HG02678 (cell line): ENCODE results near the gene PRDM11.

ENCODE experiments used
- ATAC-seq: cut with Tn5 transposase; IDR thresholded peaks from one replicate; pipeline ENCODE4 v1.9.1; 2021; ENCODE audit warnings: mild to moderate bottlenecking, moderate library complexity; ENCODE audit not compliant: unreplicated experiment

Gene PRDM11

DNA sequence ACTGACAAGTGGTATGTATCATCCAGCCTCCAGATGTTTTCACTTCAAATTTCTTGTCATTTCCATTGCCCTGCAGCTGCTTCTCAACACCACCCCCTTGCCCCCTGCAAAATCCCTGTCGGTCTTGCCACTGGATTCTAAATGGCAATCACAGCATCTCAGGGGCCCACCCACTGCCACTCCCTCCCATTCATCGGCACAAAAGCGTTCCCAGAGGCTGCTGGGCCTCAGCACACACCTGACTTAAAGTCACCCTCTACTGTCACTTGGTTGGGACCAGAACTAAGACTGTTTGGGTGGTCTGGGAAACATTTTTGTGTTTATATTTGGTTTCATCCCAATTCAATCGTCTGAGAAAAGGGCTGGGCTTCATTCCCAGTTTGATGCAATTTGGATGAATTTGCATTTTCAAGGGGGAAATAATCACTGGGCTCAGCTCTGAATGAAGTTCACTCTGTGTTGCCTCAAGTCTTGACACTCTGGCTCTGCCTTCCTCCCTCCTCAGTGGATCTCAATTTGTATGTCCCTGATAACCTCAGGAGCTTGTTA, 112.6 kb downstream of the PRDM11 start:
- no peak for ATAC-seq

DNA sequence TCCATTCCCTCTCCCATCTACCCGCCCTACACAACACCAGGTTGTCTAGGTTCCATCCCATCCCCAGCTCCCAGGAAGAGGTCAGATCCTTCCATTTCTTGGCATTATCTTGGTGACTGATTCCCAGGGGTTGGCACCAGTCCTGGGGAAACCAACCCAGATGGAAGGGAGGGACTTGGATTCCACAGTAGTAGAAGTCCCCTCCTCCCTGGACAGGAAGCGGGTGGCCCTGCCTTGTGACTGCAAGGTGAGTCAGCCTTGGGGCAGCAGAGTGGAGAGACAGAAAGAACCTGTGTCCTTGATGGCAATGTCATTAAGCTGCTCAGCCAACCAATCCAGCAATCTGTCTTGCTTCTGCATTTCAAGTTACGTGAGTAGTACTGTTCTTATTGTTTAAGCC, 113.2 kb downstream of the PRDM11 start:
- no peak for ATAC-seq

- ATAC-seq = no peak
These were observed 113.6 kb downstream of the PRDM11 start for GRCh38 chr11:45260071-45260470.

DNA sequence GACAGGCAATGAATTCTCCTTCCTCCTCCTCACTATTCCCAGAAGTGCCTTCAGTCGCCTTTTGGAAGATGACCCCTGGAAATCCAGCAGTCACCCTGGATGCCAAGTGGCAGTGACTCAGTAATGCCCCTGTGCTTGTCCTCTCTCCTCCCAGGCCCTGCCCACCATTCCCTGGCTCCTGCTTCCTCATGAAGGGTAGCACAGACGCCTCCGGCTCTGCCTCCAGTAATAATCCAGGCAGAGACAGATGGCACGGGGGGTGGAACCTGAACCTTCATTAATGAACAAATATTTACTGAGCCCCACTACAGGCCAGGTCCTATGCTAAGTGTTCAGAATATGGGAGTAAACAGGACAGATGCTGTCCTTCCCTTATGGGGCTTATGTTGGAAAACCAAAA, 116.5 kb downstream of the PRDM11 start:
- no peak for ATAC-seq

- ATAC-seq = no peak
These were observed 117.3 kb downstream of the PRDM11 start for GRCh38 chr11:45263773-45264172.

- no peak for ATAC-seq
These were observed 118.5 kb downstream of the PRDM11 start for GRCh38 chr11:45264839-45265515.

GRCh38 chr11:45265969-45266675, 119.7 kb downstream of the PRDM11 start:
- ATAC-seq = no peak

GRCh38 chr11:45266676-45267020, 120.2 kb downstream of the PRDM11 start:
- ATAC-seq = no peak

DNA sequence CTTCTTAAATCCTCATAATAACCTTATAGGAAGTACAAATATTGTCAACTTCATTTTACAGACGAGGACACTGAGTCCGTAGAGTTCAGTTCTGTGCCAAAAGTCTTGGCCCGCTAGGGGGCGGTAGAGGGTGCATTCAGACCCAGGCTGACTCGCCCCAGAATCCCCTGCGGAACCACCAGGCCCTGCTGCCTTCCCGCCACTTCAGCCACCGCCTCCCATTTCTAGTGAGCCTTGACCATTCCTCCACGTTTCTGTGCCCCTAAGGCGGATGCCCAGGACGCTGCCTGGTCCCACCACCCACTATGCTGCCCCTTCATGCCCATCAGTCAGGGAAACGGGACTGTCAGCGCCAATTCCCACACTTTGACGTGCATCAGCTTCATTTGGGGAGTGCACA, 120.6 kb downstream of the PRDM11 start:
- ATAC-seq = no peak

DNA sequence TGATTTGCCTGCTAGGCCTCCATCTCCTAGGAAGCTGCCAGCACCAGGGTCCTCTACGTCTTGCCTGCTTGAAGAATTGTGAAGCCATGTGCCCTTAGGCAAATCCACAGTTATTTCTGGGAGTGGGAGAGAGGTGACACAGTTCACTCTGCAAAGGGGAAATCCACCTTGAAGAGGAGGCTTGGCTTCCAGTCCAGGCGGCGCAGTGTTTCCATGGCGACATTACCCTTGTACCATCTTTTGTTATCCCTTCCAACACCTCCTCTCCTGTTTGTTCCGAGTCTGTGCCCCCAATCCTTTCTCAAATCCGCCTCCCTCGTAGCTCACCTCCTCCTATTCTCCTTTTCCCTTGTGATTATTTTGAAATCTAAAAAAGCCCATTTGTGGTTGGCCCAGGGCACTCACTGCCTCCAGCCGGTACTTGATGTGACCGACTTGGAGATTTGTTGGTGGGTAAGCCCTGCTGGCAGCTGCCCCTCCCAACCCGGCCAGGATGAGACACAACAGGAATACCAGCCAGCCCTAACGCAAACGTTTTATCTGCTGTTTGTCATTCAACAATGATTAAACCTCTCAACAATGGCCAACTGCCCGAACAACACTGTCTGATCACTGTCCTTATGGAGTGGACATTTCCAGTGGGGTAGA, 121.3 kb downstream of the PRDM11 start:
- ATAC-seq = no peak

- ATAC-seq = no peak
These were observed 123.2 kb downstream of the PRDM11 start for GRCh38 chr11:45269678-45270077.

- ATAC-seq = no peak
These were observed 124.7 kb downstream of the PRDM11 start for GRCh38 chr11:45270946-45271716.

- ATAC-seq = no peak
These were observed 126.3 kb downstream of the PRDM11 start for GRCh38 chr11:45272701-45273100.

GRCh38 chr11:45273509-45273908, 127.1 kb downstream of the PRDM11 start:
- no peak for ATAC-seq

GRCh38 chr11:45274206-45274605, 127.8 kb downstream of the PRDM11 start:
- no peak for ATAC-seq

- no peak for ATAC-seq
These were observed 129.4 kb downstream of the PRDM11 start for GRCh38 chr11:45275828-45276227.

DNA sequence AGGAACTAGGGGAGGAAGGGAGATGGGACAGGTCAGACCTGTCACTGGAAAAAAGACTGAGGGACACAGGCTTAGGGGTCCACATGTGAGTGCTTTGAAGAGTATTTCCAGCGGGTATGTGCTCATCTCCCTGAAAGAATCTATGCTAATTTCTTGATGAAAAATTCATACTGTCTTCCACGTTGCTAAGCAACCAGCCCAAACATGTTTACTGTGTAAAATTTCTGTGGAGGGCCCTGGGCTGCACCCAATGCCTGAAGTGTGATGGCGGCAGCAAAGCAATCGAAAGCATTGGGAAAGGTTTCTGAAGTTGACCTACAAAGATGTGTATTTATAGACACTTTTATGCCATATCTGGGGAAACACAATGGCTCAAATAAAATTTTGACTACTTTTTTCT, 132.3 kb downstream of the PRDM11 start:
- ATAC-seq = no peak

GRCh38 chr11:45279645-45280044, 133.2 kb downstream of the PRDM11 start:
- no peak for ATAC-seq

DNA sequence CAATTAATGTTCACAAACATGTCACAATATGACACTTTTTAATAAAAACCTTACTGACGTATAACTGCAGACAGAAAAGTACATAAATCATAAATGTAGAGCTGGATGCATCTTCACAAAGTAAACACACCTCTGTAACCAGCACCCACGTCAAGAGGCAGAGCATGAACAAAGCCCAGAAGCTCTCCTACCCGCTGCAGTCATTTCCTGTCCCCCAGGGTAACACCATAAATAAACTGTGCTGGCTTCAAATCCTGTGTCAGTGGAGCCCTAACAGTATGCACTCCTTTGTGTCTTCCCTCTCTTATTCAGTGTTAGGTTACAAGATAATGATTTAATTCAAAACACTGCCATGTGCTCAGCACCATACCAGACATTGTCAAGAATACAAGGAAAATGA, 134.0 kb downstream of the PRDM11 start:
- ATAC-seq = peak; percentile 58

- no peak for ATAC-seq
These were observed 135.6 kb downstream of the PRDM11 start for GRCh38 chr11:45282081-45282480.
